Loucy (cell line): ENCODE data around the gene CDH12.

Source experiments
- CTCF ChIP-seq: fragments of 200-600 bp; sonication (generic); conservative IDR thresholded peaks from 2 replicates; pipeline ENCODE4 v1.5.1; 2014; ENCODE audit warnings: mild to moderate bottlenecking, antibody characterized with exemption, low read length
- EZH2phosphoT487 ChIP-seq: fragments of 200-600 bp; IDR thresholded peaks from 2 replicates; pipeline ENCODE4 v1.6.1; 2018; ENCODE audit warnings: antibody characterized with exemption, mild to moderate bottlenecking, moderate library complexity, borderline replicate concordance

GRCh38 chr5:21783074-21783679, 1070.0 kb downstream of the CDH12 start:
- TF ChIP-seq CTCF (no peak), EZH2phosphoT487 (no peak)
